Measurements from ENCODE around the gene NXN. TPM values are rescaled to one million over a fixed set of nuclear protein-coding genes. Genes with fewer than 3 reads are reported as not detected.

The NXN gene
- total RNA-seq, 6 experiments from 2014 or later: 81.7 to 93.8 (median 92.2) TPM

- Mint-ChIP-seq H3K27ac (no peak overlapping the region), H3K4me1 (ENCODE audit: low read depth) (no peaks in the 10 kb centered on the region), H3K27me3 (ENCODE audit: insufficient read depth) (no peaks in the 10 kb centered on the region; the same call in 1 of the 2 replicates), H3K36me3 (ENCODE audit: low read depth) (no peaks in the 10 kb centered on the region), H3K4me3 (no peak overlapping the region), H3K9me3 (no peaks in the 10 kb centered on the region)
- no peak for DNase-seq
- TF ChIP-seq, protein P1, sequence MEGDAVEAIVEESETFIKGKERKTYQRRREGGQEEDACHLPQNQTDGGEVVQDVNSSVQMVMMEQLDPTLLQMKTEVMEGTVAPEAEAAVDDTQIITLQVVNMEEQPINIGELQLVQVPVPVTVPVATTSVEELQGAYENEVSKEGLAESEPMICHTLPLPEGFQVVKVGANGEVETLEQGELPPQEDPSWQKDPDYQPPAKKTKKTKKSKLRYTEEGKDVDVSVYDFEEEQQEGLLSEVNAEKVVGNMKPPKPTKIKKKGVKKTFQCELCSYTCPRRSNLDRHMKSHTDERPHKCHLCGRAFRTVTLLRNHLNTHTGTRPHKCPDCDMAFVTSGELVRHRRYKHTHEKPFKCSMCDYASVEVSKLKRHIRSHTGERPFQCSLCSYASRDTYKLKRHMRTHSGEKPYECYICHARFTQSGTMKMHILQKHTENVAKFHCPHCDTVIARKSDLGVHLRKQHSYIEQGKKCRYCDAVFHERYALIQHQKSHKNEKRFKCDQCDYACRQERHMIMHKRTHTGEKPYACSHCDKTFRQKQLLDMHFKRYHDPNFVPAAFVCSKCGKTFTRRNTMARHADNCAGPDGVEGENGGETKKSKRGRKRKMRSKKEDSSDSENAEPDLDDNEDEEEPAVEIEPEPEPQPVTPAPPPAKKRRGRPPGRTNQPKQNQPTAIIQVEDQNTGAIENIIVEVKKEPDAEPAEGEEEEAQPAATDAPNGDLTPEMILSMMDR (IDR thresholded peaks at IDR 0.05): no peak
These were observed 34.1 kb upstream of the NXN start for GRCh38 chr17:1013729-1014090.

GRCh38 chr17:1012823-1013728 lies 33.5 kb upstream of the NXN start:
- Mint-ChIP-seq H3K4me1 (ENCODE audit: low read depth) (no peaks in the 10 kb centered on the region), H3K27me3 (ENCODE audit: insufficient read depth) (no peaks in the 10 kb centered on the region; the same call in 1 of the 2 replicates), H3K9me3 (no peaks in the 10 kb centered on the region), H3K27ac (no peak overlapping the region), H3K4me3 (no peak overlapping the region), H3K36me3 (ENCODE audit: low read depth) (no peaks in the 10 kb centered on the region)
- no peak for DNase-seq
- TF ChIP-seq, protein P1 (IDR thresholded peaks at IDR 0.05): no peak

DNA sequence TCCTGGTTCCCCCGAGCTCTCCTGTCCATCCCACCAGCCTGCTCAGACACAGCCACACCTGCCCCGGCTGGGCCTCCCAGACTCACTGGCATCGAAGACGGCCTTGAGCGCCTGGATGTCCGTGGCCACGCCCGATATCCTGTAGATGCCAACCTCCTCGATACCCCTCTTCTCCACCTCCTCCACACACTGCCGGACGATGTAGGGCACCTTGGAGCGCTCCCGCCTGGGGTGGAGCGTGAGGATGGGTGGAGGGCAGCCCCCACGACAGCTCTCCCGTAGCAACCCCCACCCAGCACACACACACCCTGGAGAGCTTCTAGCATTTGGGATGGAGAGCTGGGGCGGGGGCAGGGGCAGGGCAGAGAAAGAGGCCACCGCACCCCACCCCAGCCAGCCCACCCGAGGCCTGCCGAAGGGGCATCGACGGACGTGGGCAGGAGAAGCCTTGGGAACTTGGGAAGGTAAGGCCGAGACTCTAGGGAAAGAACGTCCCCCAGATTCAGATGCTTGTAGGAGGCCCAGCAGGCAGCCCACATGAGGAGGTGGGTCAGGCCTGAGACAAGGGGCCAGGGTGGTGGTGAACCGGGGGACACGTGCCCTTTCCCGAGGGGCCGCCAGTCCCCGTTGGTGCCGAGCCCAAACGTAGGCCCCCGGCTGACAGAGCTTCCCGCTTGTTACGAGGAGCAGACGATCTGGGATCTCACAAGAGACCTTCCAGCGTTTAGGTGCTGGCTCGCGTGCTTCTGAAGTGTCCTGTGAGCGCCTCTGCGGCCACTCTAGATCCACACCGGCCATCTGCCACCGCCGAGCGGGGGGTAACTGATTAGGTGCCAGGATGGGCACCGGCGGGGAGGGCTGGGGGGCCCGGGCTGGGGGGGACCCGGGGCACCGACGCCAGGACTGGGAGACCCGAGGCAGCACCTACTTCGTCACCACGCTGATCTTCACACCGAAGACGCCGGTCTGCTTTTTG lies 32.5 kb upstream of the NXN start:
- H3K9me3 Mint-ChIP-seq: no peaks in the 10 kb centered on the region
- H3K4me3 Mint-ChIP-seq: no peak overlapping the region
- TF ChIP-seq, protein P1 (IDR thresholded peaks at IDR 0.05): no peak
- H3K27ac Mint-ChIP-seq: no peak overlapping the region
- no peaks in the 10 kb centered on the region for H3K36me3 Mint-ChIP-seq (ENCODE audit: low read depth)
- H3K4me1 Mint-ChIP-seq (ENCODE audit: low read depth): no peaks in the 10 kb centered on the region
- DNase-seq: no peak
- H3K27me3 Mint-ChIP-seq (ENCODE audit: insufficient read depth): no peaks in the 10 kb centered on the region; the same call in 1 of the 2 replicates

DNA sequence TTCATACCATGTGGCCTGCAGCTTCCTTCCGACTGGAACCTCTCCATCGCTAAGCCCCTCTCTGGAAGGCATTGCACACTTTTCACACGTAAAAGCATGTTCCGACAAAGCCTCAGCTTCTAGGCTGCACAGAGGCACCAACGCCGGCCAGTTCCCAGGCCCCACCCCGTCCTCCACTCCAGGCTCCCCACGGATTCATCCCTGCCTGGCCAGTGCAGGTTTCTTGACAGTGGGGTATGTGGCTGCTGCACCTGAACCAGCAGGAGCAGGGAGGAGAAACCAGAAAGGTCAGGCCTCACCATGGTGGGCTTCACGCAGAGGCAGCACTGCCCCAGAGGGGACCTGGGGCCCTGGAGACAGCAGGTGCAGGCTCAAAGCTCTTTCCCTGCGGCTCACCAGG lies 31.6 kb upstream of the NXN start:
- no peak for DNase-seq
- no peaks in the 10 kb centered on the region for H3K4me1 Mint-ChIP-seq (ENCODE audit: low read depth)
- TF ChIP-seq, protein P1 (IDR thresholded peaks at IDR 0.05): no peak
- no peaks in the 10 kb centered on the region; the same call in 1 of the 2 replicates for H3K27me3 Mint-ChIP-seq (ENCODE audit: insufficient read depth)
- no peak overlapping the region for H3K27ac Mint-ChIP-seq
- H3K36me3 Mint-ChIP-seq (ENCODE audit: low read depth): no peaks in the 10 kb centered on the region
- no peaks in the 10 kb centered on the region for H3K9me3 Mint-ChIP-seq
- no peak overlapping the region for H3K4me3 Mint-ChIP-seq

- Mint-ChIP-seq H3K36me3 (ENCODE audit: low read depth) (peaks cover 2% of the 10 kb centered on the region), H3K4me3 (no peak overlapping the region), H3K9me3 (no peaks in the 10 kb centered on the region), H3K4me1 (ENCODE audit: low read depth) (no peaks in the 10 kb centered on the region), H3K27me3 (ENCODE audit: insufficient read depth) (no peaks in the 10 kb centered on the region; the same call in 1 of the 2 replicates), H3K27ac (no peak overlapping the region)
- DNase-seq: no peak
- TF ChIP-seq, protein P1 (IDR thresholded peaks at IDR 0.05): no peak
These were observed 31.0 kb upstream of the NXN start for GRCh38 chr17:1010586-1010985.
